ENCODE data around the gene BIRC5.

BIRC5 gene

GRCh38 chr17:78228176-78228575 lies 14.1 kb downstream of the BIRC5 start:
- Histone ChIP-seq H3K36me3 (ENCODE audit: control insufficient read depth, insufficient read depth, low read length) (peaks cover under 1% of the 10 kb centered on the region), H3K4me3 (replicated peaks; ENCODE audit: low read depth, low read length) (no peak overlapping the region), H3K27me3 (replicated peaks; ENCODE audit: control insufficient read depth, insufficient read depth, low read length) (peaks cover 2% of the 10 kb centered on the region; the same call in 1 of the 2 replicates)
- no peak for TF ChIP-seq CTCF (IDR thresholded peaks at IDR 0.05; ENCODE audit: insufficient read depth, low read length, poor library complexity, severe bottlenecking)
- no peak for DNase-seq (ENCODE audit: extremely low read depth, insufficient read length)

DNA sequence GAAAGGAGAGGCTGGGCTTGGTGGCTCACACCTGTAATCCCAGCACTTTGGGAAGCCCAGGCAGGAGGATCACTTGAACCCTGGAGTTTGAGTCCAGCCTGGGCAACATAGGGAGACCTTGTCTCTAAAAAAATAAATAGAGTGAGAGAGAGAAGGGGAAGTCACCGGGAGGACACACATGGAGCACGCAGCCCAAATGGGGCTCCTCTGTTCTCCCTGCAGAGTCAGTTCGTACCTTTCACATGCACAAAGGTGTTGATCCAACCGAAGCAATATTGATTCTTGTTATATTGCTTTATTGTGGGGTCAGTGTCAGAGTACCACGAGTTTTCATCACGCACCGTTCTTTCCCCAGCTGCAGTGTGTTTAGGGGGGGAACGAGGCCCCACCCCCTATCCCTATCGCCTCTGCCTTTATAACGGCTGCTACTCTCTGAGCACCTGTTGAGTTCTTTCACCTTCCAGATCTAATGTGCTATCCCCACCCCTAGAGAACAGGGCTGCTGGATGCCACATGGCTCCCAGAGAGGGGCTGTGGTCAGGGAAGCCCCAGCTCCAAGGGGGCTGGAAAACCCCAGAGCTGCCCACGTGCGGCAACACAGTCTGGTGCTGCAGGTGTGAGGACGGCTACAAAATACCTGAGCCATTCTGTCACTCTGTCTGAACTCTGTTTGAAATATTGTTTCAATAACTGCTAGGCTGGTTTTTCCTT lies 16.4 kb downstream of the BIRC5 start:
- H3K36me3 ChIP-seq (ENCODE audit: control insufficient read depth, insufficient read depth, low read length), result no peaks in the 10 kb centered on the region
- DNase-seq (ENCODE audit: extremely low read depth, insufficient read length), result no peak
- peaks cover 2% of the 10 kb centered on the region; the same call in 1 of the 2 replicates for H3K27me3 ChIP-seq (replicated peaks; ENCODE audit: control insufficient read depth, insufficient read depth, low read length)
- no peak for TF ChIP-seq CTCF (IDR thresholded peaks at IDR 0.05; ENCODE audit: insufficient read depth, low read length, poor library complexity, severe bottlenecking)
- no peak overlapping the region for H3K4me3 ChIP-seq (replicated peaks; ENCODE audit: low read depth, low read length)

DNA sequence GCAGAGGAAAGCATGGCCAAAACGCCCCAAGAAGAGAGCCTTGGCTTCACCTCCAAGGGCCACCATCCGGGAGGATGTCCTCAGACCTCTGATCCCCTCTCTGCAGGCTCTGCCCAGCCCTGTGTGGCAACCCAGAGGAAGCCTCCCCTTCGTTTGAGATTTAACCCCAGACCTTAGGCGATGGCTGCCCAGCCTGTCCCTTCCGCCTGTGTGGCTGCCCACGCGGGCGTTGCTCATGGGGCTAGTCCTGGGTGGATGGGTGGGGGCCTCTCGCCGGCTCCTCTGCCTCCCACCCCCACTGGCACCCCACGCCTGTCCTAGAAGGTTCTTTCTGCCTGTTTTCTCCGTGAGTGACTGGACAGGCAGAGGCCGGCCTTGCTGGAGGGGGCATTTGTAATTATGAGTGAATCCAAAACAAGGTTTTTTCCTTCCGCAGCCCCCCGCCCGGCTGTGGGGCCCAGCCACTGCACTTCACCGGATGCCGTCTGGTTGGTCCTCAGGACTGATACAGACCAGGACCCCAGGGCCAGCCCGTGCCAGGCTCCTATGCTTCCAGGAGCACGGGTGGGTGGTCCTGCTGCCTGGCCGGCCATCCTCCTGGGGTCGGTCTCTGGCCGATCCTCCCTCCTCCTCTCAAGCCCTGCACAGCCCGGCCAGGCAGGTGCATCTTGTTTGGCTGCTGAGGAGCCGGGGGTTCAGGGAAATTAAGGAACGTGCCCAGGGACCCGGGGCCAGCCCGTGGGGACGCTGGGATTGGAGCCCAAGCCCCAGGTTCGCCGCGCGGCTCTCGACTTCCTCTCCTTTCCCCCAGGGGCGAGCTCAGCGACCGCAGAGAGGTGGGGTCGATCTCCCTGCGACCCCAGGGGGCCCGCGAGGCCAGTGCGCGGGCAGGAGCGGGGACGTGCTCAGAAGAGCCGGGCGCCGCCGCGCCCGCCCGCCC lies 17.2 kb downstream of the BIRC5 start, which contains the start of gene TMEM235:
TSS of gene TMEM235 (plus strand) at position 636 of the 940 bp plus-strand sequence. CDS start 393 bp downstream, outside the sequence.
- no peak for DNase-seq (ENCODE audit: extremely low read depth, insufficient read length)
- no peak within 1 kb of the TSS for H3K4me3 ChIP-seq (replicated peaks; ENCODE audit: low read depth, low read length)
- H3K27me3 ChIP-seq (replicated peaks; ENCODE audit: control insufficient read depth, insufficient read depth, low read length), result peaks cover 2% of the 10 kb centered on the region; the same call in 1 of the 2 replicates
- TF ChIP-seq CTCF (IDR thresholded peaks at IDR 0.05; ENCODE audit: insufficient read depth, low read length, poor library complexity, severe bottlenecking), result no peak
- H3K36me3 ChIP-seq (ENCODE audit: control insufficient read depth, insufficient read depth, low read length), result no peaks in the 10 kb centered on the region

- Histone ChIP-seq H3K27me3 (replicated peaks; ENCODE audit: control insufficient read depth, insufficient read depth, low read length) (peaks cover 2% of the 10 kb centered on the region; the same call in 1 of the 2 replicates), H3K4me3 (replicated peaks; ENCODE audit: low read depth, low read length) (no peak overlapping the region), H3K36me3 (ENCODE audit: control insufficient read depth, insufficient read depth, low read length) (no peaks in the 10 kb centered on the region)
- TF ChIP-seq CTCF (IDR thresholded peaks at IDR 0.05; ENCODE audit: insufficient read depth, low read length, poor library complexity, severe bottlenecking), result no peak
- no peak for DNase-seq (ENCODE audit: extremely low read depth, insufficient read length)
These were observed 18.2 kb downstream of the BIRC5 start for GRCh38 chr17:78231991-78232858.

GRCh38 chr17:78232859-78233173 lies 18.8 kb downstream of the BIRC5 start:
- DNase-seq (ENCODE audit: extremely low read depth, insufficient read length), result no peak
- H3K27me3 ChIP-seq (replicated peaks; ENCODE audit: control insufficient read depth, insufficient read depth, low read length), result peaks cover 2% of the 10 kb centered on the region; the same call in 1 of the 2 replicates
- H3K36me3 ChIP-seq (ENCODE audit: control insufficient read depth, insufficient read depth, low read length), result no peaks in the 10 kb centered on the region
- no peak for TF ChIP-seq CTCF (IDR thresholded peaks at IDR 0.05; ENCODE audit: insufficient read depth, low read length, poor library complexity, severe bottlenecking)
- H3K4me3 ChIP-seq (replicated peaks; ENCODE audit: low read depth, low read length), result no peak overlapping the region
